OCI-LY1 (cell line): ENCODE measurements around the gene PSTPIP2.
"Not testable (repeated sequence)": the region's sequence is repeated elsewhere in the genome, so short reads cannot be mapped to it uniquely, and the experiment has no call there.

Experiments used
- H2AFZ ChIP-seq: fragments of 200-600 bp; sonication (generic), shearing (Covaris generic); 2 replicates; pipeline ENCODE4 v1.6.0; 2014; ENCODE audit warnings: antibody characterized with exemption, mild to moderate bottlenecking, low read length
- H3F3A ChIP-seq: fragments of 200-600 bp; sonication (generic), shearing (Covaris generic); 2 replicates; pipeline ENCODE4 v1.6.0; 2014; ENCODE audit warnings: mild to moderate bottlenecking, antibody characterized with exemption, low read length, moderate library complexity; ENCODE audit not compliant: insufficient read depth
- H3K27ac ChIP-seq: fragments of 200-600 bp; sonication (generic); 2 replicates; pipeline ENCODE4 v1.5.1; 2014; ENCODE audit warnings: low read length, mixed run types, mild to moderate bottlenecking, low read depth; ENCODE audit not compliant: poor library complexity, severe bottlenecking
- H3K27me3 ChIP-seq: fragments of 200-600 bp; sonication (generic); 2 replicates; pipeline ENCODE4 v1.6.0; 2014; ENCODE audit warnings: antibody characterized with exemption, mild to moderate bottlenecking, low read length, moderate library complexity; ENCODE audit not compliant: insufficient read depth
- H3K36me3 ChIP-seq: fragments of 200-600 bp; sonication (generic); 2 replicates; pipeline ENCODE4 v1.6.1; 2014; ENCODE audit warnings: mild to moderate bottlenecking, antibody characterized with exemption, low read length, moderate library complexity, mixed read lengths; ENCODE audit not compliant: insufficient read depth
- H3K4me1 ChIP-seq: fragments of 200-600 bp; sonication (generic); 2 replicates; pipeline ENCODE4 v1.5.1; 2014; ENCODE audit warnings: mild to moderate bottlenecking, low read length, moderate library complexity; ENCODE audit not compliant: insufficient read depth, severe bottlenecking
- H3K4me2 ChIP-seq: fragments of 200-600 bp; sonication (generic), shearing (Covaris generic); 2 replicates; pipeline ENCODE4 v1.6.1; 2014; ENCODE audit warnings: low read length
- H3K4me3 ChIP-seq: fragments of 200-600 bp; sonication (generic); 2 replicates; pipeline ENCODE4 v1.5.1; 2014; ENCODE audit warnings: low read length, low read depth, mild to moderate bottlenecking, mixed read lengths; ENCODE audit not compliant: poor library complexity, severe bottlenecking
- H3K79me2 ChIP-seq: fragments of 200-600 bp; shearing (Covaris generic); 2 replicates; pipeline ENCODE4 v1.6.1; 2016; ENCODE audit warnings: mixed run types, low read length, mixed read lengths; ENCODE audit not compliant: insufficient read depth
- H3K9ac ChIP-seq: fragments of 200-600 bp; sonication (generic), shearing (Covaris generic); 2 replicates; pipeline ENCODE4 v1.6.1; 2014; ENCODE audit warnings: mild to moderate bottlenecking, low read length, mixed read lengths
- H3K9me2 ChIP-seq: fragments of 200-600 bp; sonication (generic), shearing (Covaris generic); 2 replicates; pipeline ENCODE4 v1.6.1; 2014; ENCODE audit warnings: low read depth, mild to moderate bottlenecking, low read length, mixed read lengths
- H3K9me3 ChIP-seq: fragments of 200-600 bp; shearing (Covaris generic); 2 replicates; pipeline ENCODE4 v1.6.1; 2014; ENCODE audit warnings: low read length, mixed read lengths
- H4K20me1 ChIP-seq: fragments of 200-600 bp; sonication (generic), shearing (Covaris generic); 2 replicates; pipeline ENCODE4 v1.6.0; 2016; ENCODE audit warnings: mild to moderate bottlenecking, low read length; ENCODE audit not compliant: insufficient read depth
- EZH2 ChIP-seq: fragments of 200-600 bp; sonication (generic), shearing (Covaris generic); IDR thresholded peaks from 2 replicates; pipeline ENCODE4 v1.8.0; 2017; ENCODE audit warnings: borderline replicate concordance, mixed run types, mild to moderate bottlenecking, antibody characterized with exemption, low read length, moderate library complexity, mixed read lengths
- TF ChIP-seq, protein P1 (sequence below): fragments of 200-600 bp; sonication (generic), shearing (Covaris generic); IDR thresholded peaks from 2 replicates; pipeline ENCODE4 v1.5.1; 2017; ENCODE audit warnings: mild to moderate bottlenecking, antibody characterized with exemption, low read length, moderate library complexity, mixed read lengths

The PSTPIP2 gene

DNA sequence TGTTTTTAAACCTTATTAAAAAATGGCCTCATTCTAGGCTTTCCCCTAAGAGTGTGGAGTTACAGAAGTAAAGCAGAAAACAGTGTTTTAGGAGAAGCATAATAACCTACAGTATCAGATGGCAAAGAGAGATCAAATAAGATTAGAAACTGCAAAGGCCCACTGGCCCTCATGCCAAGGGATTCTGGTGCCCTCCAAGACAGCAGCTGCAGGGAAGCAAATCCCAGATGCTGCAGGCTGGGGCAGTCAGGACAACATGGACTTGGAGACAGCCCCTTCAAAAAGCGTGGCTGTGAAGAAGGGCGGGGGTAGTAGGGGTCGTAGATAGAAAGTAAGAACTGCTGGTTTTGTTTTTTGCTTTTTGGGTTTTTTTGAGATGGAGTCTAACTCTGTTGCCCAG, 76.6 kb downstream of the PSTPIP2 start:
- Histone ChIP-seq H2AFZ (no peak overlapping the region), H3K4me3 (no peak overlapping the region), H3K27ac (no peak overlapping the region), H3K9me3 (no peaks in the 10 kb centered on the region), H3K9ac (no peak overlapping the region), H3F3A (no peaks in the 10 kb centered on the region), H3K27me3 (no peaks in the 10 kb centered on the region), H3K79me2 (no peaks in the 10 kb centered on the region), H3K4me2 (no peak overlapping the region), H3K36me3 (no peaks in the 10 kb centered on the region; the same call in 1 of the 2 replicates), H3K9me2 (no peaks in the 10 kb centered on the region), H3K4me1 (peaks cover 8% of the 10 kb centered on the region), H4K20me1 (no peaks in the 10 kb centered on the region)
- TF ChIP-seq, protein P1, sequence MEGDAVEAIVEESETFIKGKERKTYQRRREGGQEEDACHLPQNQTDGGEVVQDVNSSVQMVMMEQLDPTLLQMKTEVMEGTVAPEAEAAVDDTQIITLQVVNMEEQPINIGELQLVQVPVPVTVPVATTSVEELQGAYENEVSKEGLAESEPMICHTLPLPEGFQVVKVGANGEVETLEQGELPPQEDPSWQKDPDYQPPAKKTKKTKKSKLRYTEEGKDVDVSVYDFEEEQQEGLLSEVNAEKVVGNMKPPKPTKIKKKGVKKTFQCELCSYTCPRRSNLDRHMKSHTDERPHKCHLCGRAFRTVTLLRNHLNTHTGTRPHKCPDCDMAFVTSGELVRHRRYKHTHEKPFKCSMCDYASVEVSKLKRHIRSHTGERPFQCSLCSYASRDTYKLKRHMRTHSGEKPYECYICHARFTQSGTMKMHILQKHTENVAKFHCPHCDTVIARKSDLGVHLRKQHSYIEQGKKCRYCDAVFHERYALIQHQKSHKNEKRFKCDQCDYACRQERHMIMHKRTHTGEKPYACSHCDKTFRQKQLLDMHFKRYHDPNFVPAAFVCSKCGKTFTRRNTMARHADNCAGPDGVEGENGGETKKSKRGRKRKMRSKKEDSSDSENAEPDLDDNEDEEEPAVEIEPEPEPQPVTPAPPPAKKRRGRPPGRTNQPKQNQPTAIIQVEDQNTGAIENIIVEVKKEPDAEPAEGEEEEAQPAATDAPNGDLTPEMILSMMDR = no peak
- no peak for TF ChIP-seq EZH2

DNA sequence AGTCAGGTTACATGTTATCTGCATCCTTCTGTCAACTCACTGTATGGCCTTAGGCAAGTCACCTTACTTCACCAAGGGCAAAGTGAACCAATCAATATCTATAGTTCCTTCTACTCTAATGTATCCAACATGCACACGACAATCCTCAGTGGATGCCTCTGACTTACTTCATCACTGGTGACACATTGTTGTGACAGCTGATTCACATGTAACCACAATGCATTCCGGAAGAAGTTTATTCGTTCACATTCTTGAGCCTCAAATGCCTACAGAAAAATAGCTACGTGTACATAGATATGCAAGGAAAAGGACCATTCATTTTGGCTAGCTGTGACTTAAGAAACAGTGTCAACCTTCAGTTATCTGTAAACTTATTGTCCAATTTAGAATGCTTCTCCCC, 78.6 kb downstream of the PSTPIP2 start:
- H3K9ac ChIP-seq = no peak overlapping the region
- H3F3A ChIP-seq = no peaks in the 10 kb centered on the region
- H3K27me3 ChIP-seq = peaks cover 3% of the 10 kb centered on the region; the same call in 1 of the 2 replicates
- H3K4me1 ChIP-seq = peaks cover 8% of the 10 kb centered on the region
- TF ChIP-seq EZH2 = no peak
- TF ChIP-seq, protein P1 = no peak
- H3K9me3 ChIP-seq = peaks cover 5% of the 10 kb centered on the region; the same call in 1 of the 2 replicates
- H3K9me2 ChIP-seq = no peaks in the 10 kb centered on the region
- no peaks in the 10 kb centered on the region for H3K36me3 ChIP-seq
- H3K27ac ChIP-seq = no peak overlapping the region
- H3K79me2 ChIP-seq = no peaks in the 10 kb centered on the region
- H2AFZ ChIP-seq = no peak overlapping the region
- no peaks in the 10 kb centered on the region for H4K20me1 ChIP-seq
- H3K4me2 ChIP-seq = no peak overlapping the region
- no peak overlapping the region for H3K4me3 ChIP-seq

DNA sequence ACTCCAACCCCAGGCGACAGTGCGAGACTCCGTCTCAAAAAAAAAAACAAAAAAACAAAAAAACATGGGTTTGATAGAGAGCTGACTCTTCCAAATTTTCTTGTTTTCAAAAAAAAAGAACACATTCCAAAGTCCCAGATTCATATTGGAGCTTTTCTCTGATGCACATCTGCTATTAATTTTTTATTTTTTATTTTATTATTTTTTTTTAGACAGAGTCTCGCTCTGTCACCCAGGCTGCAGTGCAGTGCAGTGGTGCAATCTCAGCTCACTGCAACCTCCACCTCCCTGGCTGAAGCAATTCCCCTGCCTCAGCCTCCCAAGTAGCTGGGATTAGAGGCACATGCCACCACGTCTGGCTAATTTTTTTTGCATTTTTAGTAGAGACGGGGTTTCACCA, 79.5 kb downstream of the PSTPIP2 start:
- H3K79me2 ChIP-seq, H3K36me3 ChIP-seq: not testable (repeated sequence)

DNA sequence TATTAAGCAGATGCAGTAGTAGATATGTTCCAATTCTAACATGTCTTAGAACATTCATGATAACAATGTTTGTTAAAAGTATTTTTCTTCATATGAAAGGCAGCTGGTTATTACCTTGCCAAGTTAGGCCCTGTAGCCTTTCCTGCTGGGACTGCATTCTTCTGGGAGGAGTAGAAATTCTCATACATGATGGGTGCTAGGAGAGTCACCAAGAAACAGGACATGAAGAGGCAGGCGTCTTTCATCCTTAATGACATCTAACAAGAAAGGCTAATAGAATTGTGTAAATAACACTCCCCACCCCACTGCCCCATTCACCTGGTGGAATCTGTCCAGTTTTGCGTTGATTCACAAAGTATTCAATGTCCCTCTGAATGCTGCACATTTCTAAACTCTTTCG, 80.3 kb downstream of the PSTPIP2 start:
- peaks cover 3% of the 10 kb centered on the region; the same call in 1 of the 2 replicates for H3K27me3 ChIP-seq
- TF ChIP-seq EZH2 = no peak
- TF ChIP-seq, protein P1 = no peak
- H3K9me3 ChIP-seq = peaks cover 5% of the 10 kb centered on the region; the same call in 1 of the 2 replicates
- no peaks in the 10 kb centered on the region for H3K36me3 ChIP-seq
- H2AFZ ChIP-seq = no peak overlapping the region
- no peak overlapping the region for H3K4me3 ChIP-seq
- H3K4me1 ChIP-seq = no peaks in the 10 kb centered on the region
- no peaks in the 10 kb centered on the region for H4K20me1 ChIP-seq
- no peaks in the 10 kb centered on the region for H3K9me2 ChIP-seq
- no peak overlapping the region for H3K4me2 ChIP-seq
- H3K9ac ChIP-seq = no peak overlapping the region
- H3K79me2 ChIP-seq = no peaks in the 10 kb centered on the region
- H3K27ac ChIP-seq = no peak overlapping the region
- H3F3A ChIP-seq = no peaks in the 10 kb centered on the region

More for the DNA sequence above, 79.5 kb downstream of the PSTPIP2 start:
- H3K9me2 ChIP-seq, H2AFZ ChIP-seq, H3K27me3 ChIP-seq, H3K27ac ChIP-seq, H3K4me1 ChIP-seq, H3F3A ChIP-seq, H3K4me3 ChIP-seq, H3K9me3 ChIP-seq, H3K4me2 ChIP-seq, H3K9ac ChIP-seq, H4K20me1 ChIP-seq: not testable (repeated sequence)
